ENCODE measurements around the gene LIMD2.

The LIMD2 gene

DNA sequence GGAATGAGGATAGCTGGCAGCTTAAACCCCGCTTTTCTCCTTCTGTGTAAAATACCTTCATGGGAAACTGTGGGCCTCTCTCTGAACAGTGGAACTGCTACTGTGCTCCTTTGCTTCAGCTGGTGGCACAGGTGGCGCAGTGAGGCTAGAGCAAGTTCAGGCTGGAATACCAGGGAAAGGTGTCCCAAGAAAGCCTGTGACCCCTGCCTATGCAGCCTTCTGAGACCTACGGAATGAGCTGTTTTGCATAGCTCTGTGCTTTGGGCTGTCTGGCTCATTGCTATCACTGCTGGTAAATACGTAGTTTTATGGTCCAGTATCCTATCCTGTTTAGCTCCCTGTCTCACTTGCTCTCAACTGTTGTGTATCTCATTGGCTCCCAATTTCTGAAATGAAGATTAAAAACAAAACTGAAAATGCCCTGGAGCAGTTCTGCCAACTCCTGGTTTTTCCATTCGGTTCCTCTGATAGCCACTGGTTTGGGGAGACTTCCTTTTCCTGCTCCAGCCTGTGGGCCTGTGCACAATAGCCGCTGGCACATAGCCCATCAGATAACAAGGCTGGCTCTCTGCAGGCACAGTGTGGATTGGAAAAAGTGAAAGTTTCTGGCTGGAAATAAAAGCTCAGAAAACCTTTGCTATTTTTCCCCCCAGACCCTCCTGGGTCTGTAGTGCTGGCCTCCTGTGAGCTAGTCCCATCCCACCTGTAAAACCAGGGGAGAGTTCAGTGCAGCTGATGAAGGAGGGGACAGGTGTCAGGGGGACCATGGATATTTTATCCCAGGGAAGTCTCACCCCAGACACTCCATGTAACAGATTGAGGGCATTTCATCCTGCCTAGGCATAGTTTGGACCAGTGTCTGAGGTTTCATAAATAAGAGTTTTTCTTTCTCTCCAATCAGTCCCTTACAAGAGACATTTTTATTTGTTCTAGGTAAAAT lies 24.0 kb downstream of the LIMD2 start:
- TF ChIP-seq, protein P1, sequence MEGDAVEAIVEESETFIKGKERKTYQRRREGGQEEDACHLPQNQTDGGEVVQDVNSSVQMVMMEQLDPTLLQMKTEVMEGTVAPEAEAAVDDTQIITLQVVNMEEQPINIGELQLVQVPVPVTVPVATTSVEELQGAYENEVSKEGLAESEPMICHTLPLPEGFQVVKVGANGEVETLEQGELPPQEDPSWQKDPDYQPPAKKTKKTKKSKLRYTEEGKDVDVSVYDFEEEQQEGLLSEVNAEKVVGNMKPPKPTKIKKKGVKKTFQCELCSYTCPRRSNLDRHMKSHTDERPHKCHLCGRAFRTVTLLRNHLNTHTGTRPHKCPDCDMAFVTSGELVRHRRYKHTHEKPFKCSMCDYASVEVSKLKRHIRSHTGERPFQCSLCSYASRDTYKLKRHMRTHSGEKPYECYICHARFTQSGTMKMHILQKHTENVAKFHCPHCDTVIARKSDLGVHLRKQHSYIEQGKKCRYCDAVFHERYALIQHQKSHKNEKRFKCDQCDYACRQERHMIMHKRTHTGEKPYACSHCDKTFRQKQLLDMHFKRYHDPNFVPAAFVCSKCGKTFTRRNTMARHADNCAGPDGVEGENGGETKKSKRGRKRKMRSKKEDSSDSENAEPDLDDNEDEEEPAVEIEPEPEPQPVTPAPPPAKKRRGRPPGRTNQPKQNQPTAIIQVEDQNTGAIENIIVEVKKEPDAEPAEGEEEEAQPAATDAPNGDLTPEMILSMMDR (IDR thresholded peaks at IDR 0.05; ENCODE audit: extremely low read depth, insufficient read depth, missing control alignments): no peak
- no peak for DNase-seq (ENCODE audit: low spot score)
- in situ Hi-C loops (cut with MboI; ENCODE audit: low pct_unique_long_range_greater_than_20kb, low sequenced_read_pairs, unreplicated experiment): no loop called here

DNA sequence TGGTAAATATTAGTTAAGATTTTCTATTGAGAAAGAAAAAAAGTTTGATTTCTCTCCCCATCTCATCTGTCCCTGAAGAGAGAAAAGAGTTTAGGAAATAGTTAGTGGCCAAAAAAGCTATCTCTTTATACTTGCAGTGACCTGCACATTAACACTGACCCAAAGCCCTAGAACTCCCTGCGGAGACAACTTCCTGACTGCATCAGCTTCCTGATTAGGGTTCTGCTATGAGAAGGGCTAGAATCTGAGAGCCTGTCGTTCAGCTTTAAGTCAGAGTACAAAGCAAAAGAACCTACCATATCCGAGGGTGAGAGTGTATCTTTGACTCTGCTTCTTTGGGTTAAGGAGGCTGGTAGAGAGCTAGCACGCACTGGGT lies 24.7 kb downstream of the LIMD2 start:
- TF ChIP-seq, protein P1 (IDR thresholded peaks at IDR 0.05; ENCODE audit: extremely low read depth, insufficient read depth, missing control alignments): no peak
- DNase-seq (ENCODE audit: low spot score): no peak
- in situ Hi-C loops (cut with MboI; ENCODE audit: low pct_unique_long_range_greater_than_20kb, low sequenced_read_pairs, unreplicated experiment): no loop called here

DNA sequence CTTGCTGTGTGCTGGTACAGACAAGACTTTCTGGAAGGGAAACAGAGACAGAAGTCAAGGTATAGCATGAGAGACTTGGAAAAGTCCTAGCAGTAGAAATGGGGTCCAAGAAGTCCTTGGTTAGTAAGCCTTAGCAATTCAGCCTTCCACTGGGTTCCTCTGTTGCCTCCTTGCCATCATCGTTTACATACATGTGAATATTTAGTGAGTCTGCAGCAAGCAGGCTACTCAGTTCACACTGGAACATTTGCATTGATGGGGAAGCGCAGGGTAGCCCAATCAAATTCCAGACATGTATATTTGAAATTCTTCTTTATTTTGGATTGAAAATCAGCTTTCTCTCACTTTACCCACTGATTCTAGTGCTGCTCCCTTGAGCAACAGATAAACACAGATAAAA lies 27.1 kb downstream of the LIMD2 start:
- TF ChIP-seq, protein P1 (IDR thresholded peaks at IDR 0.05; ENCODE audit: extremely low read depth, insufficient read depth, missing control alignments): no peak
- in situ Hi-C loops (cut with MboI; ENCODE audit: low pct_unique_long_range_greater_than_20kb, low sequenced_read_pairs, unreplicated experiment): no loop called here
- DNase-seq (ENCODE audit: low spot score): no peak

DNA sequence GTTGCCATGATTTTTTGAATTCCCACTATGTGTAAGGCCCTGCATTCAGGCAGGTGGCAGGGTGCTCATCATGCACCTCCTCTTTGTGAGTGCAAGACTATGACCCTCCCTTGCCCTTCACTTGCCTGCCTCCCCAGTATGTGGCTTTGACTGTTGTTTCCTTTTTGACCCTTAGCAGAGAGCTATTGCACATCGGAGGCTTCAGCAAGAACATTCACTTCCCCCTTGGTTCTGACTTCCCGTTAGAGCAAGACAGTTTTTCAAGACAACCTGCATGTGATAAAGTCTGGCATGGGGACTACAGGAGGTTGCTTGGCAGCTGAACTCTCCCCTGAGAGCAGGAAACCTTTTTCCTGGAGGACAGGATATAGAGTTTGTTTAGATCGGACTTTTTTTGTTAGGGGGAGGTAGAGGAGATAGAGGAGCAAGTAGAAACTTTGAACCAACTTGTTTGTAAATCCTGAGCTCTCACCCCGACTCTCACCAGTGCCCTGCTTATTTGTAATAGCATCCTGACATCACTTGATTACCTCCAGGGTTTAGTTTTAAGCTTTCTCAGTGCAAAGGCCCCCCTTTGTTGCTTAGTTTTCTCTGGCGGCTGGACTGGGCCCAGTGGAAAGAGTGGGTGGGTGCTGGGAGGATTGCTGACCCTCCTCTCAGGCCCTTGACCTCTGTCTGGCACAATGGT lies 34.3 kb downstream of the LIMD2 start:
- DNase-seq (ENCODE audit: low spot score): peak; percentile 30
- in situ Hi-C loops (cut with MboI; ENCODE audit: low pct_unique_long_range_greater_than_20kb, low sequenced_read_pairs, unreplicated experiment): no loop called here

DNA sequence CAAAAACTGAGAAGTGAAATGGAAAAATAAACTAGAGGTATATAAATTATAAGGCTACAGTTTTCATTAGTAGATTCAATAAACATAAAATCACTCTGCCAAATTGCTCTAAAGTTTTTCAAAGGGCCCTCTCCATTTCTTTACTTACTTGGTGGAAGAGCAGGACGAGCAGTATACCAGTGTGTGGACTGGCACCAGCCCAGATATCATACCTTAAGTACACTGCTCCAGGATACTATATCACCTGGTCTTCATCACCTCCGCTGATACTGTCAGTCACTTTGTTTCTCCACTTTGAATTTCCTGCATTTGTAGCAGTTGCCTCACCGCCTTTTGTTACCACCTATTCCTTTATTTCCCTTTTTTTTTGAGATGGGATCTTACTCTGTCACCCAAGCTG lies 40.1 kb downstream of the LIMD2 start:
- DNase-seq (ENCODE audit: low spot score): no peak
- in situ Hi-C loops (cut with MboI; ENCODE audit: low pct_unique_long_range_greater_than_20kb, low sequenced_read_pairs, unreplicated experiment): no loop called here
- TF ChIP-seq, protein P1 (IDR thresholded peaks at IDR 0.05; ENCODE audit: extremely low read depth, insufficient read depth, missing control alignments): no peak

More for the DNA sequence above, 34.3 kb downstream of the LIMD2 start:
- TF ChIP-seq, protein P1 (IDR thresholded peaks at IDR 0.05; ENCODE audit: extremely low read depth, insufficient read depth, missing control alignments): no peak

DNA sequence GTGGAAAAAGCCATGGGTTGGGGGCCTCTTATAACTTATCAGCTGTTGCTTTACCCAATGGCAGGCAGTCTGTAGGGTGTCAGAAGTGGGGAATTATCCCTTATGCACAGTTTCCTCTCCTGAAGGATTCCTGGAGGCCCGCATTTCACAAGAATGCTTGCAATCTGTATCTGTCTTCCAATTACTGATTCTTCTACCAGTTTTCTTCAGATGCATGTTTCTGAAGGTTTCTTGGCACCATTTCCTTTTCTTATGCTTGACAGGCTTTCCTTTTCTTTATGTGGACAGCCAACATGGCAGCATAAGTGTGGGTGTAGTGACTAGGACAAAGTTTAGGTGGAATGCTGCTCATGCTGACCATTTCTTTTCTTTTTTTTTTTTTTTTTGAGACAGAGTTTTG lies 41.6 kb downstream of the LIMD2 start:
- TF ChIP-seq, protein P1 (IDR thresholded peaks at IDR 0.05; ENCODE audit: extremely low read depth, insufficient read depth, missing control alignments): no peak
- no peak for DNase-seq (ENCODE audit: low spot score)
- in situ Hi-C loops (cut with MboI; ENCODE audit: low pct_unique_long_range_greater_than_20kb, low sequenced_read_pairs, unreplicated experiment): no loop called here

Data from GM13977 (cell line).